ENCODE measurements around the gene SNTB2. TPM values are rescaled to one million over a fixed set of nuclear protein-coding genes. Genes with fewer than 3 reads are reported as not detected.

Gene SNTB2
- polyA plus RNA-seq, 3 donors: 1.2 to 6.0 (median 5.0) TPM

DNA sequence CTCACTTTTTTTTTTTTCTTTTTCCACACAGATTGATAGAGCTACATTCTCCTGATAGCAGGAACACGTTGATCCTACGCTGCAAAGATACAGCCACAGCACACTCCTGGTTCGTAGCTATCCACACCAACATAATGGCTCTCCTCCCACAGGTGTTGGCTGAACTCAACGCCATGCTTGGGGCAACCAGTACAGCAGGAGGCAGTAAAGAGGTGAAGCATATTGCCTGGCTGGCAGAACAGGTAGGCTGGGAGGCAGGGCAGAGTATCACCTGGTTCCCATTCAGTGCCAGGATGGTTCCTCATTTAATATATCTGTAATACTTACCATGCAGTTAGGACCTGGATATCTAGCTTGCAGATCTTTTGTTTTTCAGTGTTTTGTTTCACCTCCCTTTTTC lies 73.1 kb downstream of the SNTB2 start:
- H3K4me2 ChIP-seq (replicated peaks; ENCODE audit: extremely low read depth, low read length, poor library complexity, severe bottlenecking): no peak overlapping the region
- H3K36me3 ChIP-seq (replicated peaks in 1 of 2; ENCODE audit: control insufficient read depth in 1 of 2, insufficient read depth in 2 of 2, low read length in 2 of 2): no peaks in the 10 kb centered on the region
- no peaks in the 10 kb centered on the region for H3K9me3 ChIP-seq (replicated peaks in 1 of 2; ENCODE audit: control insufficient read depth in 1 of 2, insufficient read depth in 1 of 2, low read length in 2 of 2)
- Mint-ChIP-seq H3K27ac (peak overlapping the region in 1 of 7 donors; percentile 9), H3K4me3 (no peak overlapping the region), H3K9me3 (peaks cover 0 to 4% (median 0%) of the 10 kb centered on the region in 7 donors), H3K27me3 (ENCODE audit: low read depth in 3 of 3) (peaks cover 1 to 9% (median 4%) of the 10 kb centered on the region in 3 donors), H3K36me3 (peaks cover 17 to 20% of the 10 kb centered on the region in 2 donors), H3K4me1 (no peaks in the 10 kb centered on the region)
- no peak overlapping the region for H3K9ac ChIP-seq (ENCODE audit: insufficient read depth, low read length, poor library complexity, severe bottlenecking)
- DNase-seq: no peak
- TF ChIP-seq, protein P1, sequence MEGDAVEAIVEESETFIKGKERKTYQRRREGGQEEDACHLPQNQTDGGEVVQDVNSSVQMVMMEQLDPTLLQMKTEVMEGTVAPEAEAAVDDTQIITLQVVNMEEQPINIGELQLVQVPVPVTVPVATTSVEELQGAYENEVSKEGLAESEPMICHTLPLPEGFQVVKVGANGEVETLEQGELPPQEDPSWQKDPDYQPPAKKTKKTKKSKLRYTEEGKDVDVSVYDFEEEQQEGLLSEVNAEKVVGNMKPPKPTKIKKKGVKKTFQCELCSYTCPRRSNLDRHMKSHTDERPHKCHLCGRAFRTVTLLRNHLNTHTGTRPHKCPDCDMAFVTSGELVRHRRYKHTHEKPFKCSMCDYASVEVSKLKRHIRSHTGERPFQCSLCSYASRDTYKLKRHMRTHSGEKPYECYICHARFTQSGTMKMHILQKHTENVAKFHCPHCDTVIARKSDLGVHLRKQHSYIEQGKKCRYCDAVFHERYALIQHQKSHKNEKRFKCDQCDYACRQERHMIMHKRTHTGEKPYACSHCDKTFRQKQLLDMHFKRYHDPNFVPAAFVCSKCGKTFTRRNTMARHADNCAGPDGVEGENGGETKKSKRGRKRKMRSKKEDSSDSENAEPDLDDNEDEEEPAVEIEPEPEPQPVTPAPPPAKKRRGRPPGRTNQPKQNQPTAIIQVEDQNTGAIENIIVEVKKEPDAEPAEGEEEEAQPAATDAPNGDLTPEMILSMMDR (IDR thresholded peaks at IDR 0.05): no peak
- WGBS (ENCODE audit: insufficient coverage): no CpG with 5 or more reads among the region's 4 CpGs
- H3K79me2 ChIP-seq (ENCODE audit: insufficient read depth, low read length): no peaks in the 10 kb centered on the region
- no peak overlapping the region for H2AFZ ChIP-seq (ENCODE audit: insufficient read depth, low read depth, low read length, poor library complexity, severe bottlenecking)
- H4K20me1 ChIP-seq (ENCODE audit: insufficient read depth, low read length): no peaks in the 10 kb centered on the region
- H3K4me1 ChIP-seq (ENCODE audit: control insufficient read depth in 1 of 2, insufficient read depth in 2 of 2, low read length in 2 of 2): no peaks in the 10 kb centered on the region
- intact Hi-C loops (cut with micrococcal nuclease): no loop called here
- H3K27ac ChIP-seq (ENCODE audit: low read depth in 1 of 2, low read length in 2 of 2): no peak overlapping the region
- H3K4me3 ChIP-seq (replicated peaks in 1 of 3; ENCODE audit: low read depth in 2 of 3, low read length in 3 of 3): no peak overlapping the region
- H3K27me3 ChIP-seq (ENCODE audit: control insufficient read depth in 2 of 2, insufficient read depth in 2 of 2, low read length in 2 of 2): no peaks in the 10 kb centered on the region

- Histone ChIP-seq H3K36me3 (replicated peaks in 1 of 2; ENCODE audit: control insufficient read depth in 1 of 2, insufficient read depth in 2 of 2, low read length in 2 of 2) (no peaks in the 10 kb centered on the region), H3K9me3 (replicated peaks in 1 of 2; ENCODE audit: control insufficient read depth in 1 of 2, insufficient read depth in 1 of 2, low read length in 2 of 2) (no peaks in the 10 kb centered on the region), H3K4me1 (ENCODE audit: control insufficient read depth in 1 of 2, insufficient read depth in 2 of 2, low read length in 2 of 2) (no peaks in the 10 kb centered on the region), H3K27me3 (ENCODE audit: control insufficient read depth in 2 of 2, insufficient read depth in 2 of 2, low read length in 2 of 2) (no peaks in the 10 kb centered on the region), H3K9ac (ENCODE audit: insufficient read depth, low read length, poor library complexity, severe bottlenecking) (no peak overlapping the region), H3K4me2 (replicated peaks; ENCODE audit: extremely low read depth, low read length, poor library complexity, severe bottlenecking) (no peak overlapping the region), H2AFZ (ENCODE audit: insufficient read depth, low read depth, low read length, poor library complexity, severe bottlenecking) (no peak overlapping the region), H4K20me1 (ENCODE audit: insufficient read depth, low read length) (no peaks in the 10 kb centered on the region), H3K4me3 (replicated peaks in 1 of 3; ENCODE audit: low read depth in 2 of 3, low read length in 3 of 3) (no peak overlapping the region), H3K79me2 (ENCODE audit: insufficient read depth, low read length) (no peaks in the 10 kb centered on the region), H3K27ac (ENCODE audit: low read depth in 1 of 2, low read length in 2 of 2) (no peak overlapping the region)
- intact Hi-C loops (cut with micrococcal nuclease): no loop called here
- Mint-ChIP-seq H3K36me3 (peaks cover 17 to 20% of the 10 kb centered on the region in 2 donors), H3K4me3 (no peak overlapping the region), H3K4me1 (no peaks in the 10 kb centered on the region), H3K9me3 (peaks cover 0 to 5% (median 0%) of the 10 kb centered on the region in 7 donors), H3K27ac (no peak overlapping the region), H3K27me3 (ENCODE audit: low read depth in 3 of 3) (peaks cover 2 to 11% (median 4%) of the 10 kb centered on the region in 3 donors)
- WGBS (ENCODE audit: insufficient coverage): no CpG with 5 or more reads among the region's 3 CpGs
- no peak for DNase-seq
- TF ChIP-seq, protein P1 (IDR thresholded peaks at IDR 0.05): no peak
These were observed 73.5 kb downstream of the SNTB2 start for GRCh38 chr16:69260506-69260905.
